GM18951 (cell line): ENCODE results near the gene RFX4.
"Not testable (repeated sequence)": the region's sequence is repeated elsewhere in the genome, so short reads cannot be mapped to it uniquely, and the experiment has no call there.

Experiments
- POLR2A ChIP-seq: IDR thresholded peaks from 4 replicates; pipeline ENCODE4 v1.6.1; 2011; ENCODE audit warnings: mild to moderate bottlenecking; ENCODE audit not compliant: insufficient read length, insufficient read depth; ENCODE audit errors: extremely low read depth
- in situ Hi-C: fragments of 300-500 bp; cut with MboI; formaldehyde crosslinking; loops from one replicate; pipeline ENCODE4 v1.12.0; 2022; ENCODE audit warnings: low sequenced_read_pairs, mixed read lengths, inconsistent platforms; ENCODE audit not compliant: unreplicated experiment

RFX4 gene

DNA sequence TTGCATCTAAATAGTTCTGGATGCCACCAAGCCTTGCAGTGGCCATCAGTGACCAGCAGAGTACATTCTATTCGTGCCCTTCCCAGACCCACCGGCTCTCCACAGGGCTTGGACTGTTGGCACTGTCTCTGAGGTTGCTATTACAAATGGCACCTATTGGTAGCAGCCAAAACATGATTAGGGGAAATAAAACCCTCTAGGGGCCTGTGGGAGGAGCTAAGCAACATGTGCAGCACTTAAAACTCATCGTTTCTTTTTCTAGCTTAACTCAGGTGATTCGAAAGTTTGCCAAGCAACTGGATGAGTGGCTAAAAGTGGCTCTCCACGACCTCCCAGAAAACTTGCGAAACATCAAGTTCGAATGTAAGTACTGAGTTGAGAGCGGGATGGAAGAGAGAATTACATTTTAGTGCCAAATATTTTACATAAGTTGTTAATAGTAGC, 126.3 kb downstream of the RFX4 start:
- TF ChIP-seq POLR2A, result no peak
- in situ Hi-C loops, result no loop called here

DNA sequence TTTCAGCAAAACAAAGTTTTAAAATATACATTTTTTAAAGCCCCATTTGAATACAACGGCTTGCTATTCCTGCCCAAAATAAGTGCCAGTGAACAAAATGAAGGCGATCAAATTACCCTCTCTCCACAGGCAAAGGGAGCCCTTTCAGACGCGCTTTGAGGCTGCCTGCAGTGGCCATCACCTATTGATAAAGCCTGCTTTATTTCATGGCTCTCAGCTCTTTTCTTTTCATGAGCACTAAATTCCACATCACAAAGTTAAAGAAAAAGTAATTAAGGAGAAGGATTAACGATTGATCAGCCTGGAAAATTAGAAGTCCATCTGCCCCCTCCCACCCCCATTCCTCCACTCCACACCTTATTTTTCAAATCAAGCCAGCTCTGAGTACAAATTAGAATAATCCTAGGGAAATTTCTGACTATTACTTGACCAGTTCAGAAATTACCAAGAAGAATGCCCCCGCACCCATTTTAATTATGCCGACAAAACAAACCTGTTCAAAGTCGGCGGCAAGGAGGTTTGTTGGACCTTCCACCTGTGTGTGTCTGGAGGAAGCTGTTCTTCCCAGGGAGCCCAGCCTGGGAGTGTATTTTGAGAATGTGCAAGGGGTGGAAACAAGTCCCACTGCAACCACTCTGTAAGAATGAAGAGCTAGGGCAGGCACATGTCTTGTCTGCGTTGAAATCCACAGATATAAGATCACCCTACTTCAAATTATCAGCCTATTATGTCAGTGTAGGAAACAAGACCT, 127.5 kb downstream of the RFX4 start:
- in situ Hi-C loops, result no loop called here
- no peak for TF ChIP-seq POLR2A

DNA sequence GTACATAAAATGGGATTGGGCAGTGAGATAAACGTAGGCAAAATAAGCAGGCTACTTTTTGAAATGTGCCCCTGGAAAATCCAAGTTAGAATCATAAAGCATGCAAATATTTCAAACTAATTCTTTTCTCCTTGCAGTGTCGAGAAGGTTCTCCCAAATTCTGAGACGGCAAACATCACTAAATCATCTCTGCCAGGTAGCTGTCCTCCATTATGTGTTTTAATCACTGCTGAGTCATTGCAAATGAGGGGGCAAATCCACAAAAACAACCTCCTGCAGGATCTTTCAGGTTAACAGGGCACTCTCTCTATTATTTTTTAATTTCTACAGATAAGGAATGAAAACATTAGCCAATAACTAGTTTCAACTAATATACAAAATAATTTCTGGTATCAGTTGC, 128.5 kb downstream of the RFX4 start:
- TF ChIP-seq POLR2A, result no peak
- in situ Hi-C loops, result no loop called here

DNA sequence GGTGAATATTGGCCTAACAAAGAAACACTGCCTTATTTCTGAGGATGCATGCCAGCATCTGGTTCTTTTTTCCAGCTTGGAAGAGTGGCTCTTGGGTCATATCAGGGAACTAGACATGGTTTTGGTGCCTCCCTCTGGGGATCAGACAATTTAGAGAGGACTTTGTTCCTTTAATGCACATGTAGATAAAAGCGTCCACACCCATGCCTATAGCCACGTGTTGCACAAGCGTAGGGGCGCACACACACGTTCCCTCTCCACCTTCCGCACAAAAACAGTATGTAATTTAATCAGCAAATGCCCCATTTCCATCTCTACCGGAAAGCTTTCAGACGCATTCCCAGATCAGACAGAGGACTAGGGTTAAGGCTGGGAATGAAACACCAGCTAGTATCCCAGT, 130.0 kb downstream of the RFX4 start:
- no peak for TF ChIP-seq POLR2A
- in situ Hi-C loops, result no loop called here

DNA sequence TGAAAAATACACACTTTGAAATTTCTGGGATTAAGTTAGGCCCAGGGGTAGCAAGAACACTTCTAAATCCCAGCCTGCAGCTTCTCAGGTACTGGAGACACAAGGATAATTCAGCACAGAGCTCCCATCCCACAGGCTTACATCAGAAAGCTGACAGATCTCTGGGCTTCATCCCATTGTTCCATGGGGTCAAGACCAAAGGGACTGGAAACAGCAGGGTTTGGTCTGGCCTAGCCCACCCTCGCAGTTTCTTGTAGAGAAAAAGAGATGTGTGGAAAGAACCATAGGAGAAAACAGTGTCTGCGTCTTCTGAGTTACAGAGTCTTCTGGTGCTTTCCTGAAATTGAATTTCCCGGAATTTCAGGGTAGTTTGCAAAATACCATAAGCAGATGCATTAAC, 132.1 kb downstream of the RFX4 start:
- TF ChIP-seq POLR2A, result no peak
- in situ Hi-C loops, result no loop called here

DNA sequence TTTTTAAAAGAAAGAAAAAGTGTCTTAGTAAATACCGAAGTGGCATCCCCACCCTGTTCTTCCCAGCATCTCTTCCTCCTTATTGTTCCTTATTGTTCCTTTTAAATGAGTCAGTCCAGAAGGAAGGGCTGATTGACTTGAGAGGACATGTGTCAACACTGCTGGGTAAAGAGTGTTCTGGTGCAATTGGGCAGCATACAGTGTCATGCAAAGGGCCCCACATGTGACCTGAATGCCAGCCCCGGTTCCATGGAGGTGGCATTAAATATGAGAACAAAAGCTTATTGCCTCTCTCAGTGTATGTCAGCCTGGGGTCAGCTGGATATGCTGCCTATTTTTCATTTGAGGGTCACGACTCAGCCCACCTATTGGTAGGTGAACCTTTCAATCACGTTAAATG, 132.8 kb downstream of the RFX4 start:
- in situ Hi-C loops, result no loop called here
- no peak for TF ChIP-seq POLR2A

DNA sequence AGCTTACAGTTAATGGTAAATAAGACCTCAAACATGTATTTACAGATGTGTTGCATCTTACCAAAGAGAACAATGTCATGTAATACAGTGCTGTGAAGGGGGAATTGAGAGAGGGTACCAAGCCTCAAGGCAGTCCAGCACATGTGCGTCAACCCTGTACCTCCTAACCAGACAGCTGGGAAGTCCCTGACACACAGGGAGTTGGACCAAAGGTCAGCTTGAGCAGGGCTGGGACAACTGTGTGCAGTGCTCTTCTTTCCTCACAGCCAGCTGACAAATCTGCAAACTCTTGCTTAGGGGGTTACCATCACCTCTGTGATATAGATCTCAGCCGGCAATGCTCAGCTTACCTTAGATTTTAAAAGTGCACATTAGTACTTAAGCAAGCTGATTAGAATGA, 134.9 kb downstream of the RFX4 start:
- no peak for TF ChIP-seq POLR2A
- in situ Hi-C loops, result no loop called here

DNA sequence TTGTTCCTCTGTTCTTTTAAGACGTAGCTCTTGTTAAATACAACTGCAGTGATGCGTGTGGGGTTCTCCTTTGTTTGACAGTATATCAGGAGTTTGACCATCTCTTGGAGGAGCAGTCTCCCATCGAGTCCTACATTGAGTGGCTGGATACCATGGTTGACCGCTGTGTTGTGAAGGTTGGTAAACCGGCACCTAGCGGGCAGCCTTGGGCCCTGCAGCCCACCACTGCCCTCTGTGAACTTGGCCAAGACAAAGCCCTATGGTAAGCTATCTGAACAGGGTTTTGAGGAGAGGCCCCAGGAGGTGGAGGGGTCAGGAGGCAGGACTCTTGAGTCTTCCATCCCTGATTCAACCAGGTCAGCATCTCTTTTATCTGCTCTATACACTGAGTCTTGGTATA, 137.1 kb downstream of the RFX4 start:
- no peak for TF ChIP-seq POLR2A
- in situ Hi-C loops, result no loop called here

DNA sequence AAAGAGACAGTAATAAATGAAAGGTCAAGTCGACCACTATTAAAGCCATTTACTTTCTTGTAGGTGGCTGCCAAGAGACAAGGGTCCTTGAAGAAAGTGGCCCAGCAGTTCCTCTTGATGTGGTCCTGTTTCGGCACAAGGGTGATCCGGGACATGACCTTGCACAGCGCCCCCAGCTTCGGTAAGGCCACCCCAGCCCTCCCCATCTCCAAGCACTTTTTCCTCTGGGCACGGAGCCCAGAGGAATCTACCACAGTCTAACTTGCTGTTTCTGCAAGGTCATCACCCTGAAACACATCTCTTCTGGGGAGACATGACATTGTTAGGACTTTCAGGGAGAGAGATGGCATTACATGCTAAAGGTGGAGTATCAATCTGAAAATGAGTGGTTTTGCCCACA, 137.9 kb downstream of the RFX4 start:
- TF ChIP-seq POLR2A, result no peak
- in situ Hi-C loops, result no loop called here

DNA sequence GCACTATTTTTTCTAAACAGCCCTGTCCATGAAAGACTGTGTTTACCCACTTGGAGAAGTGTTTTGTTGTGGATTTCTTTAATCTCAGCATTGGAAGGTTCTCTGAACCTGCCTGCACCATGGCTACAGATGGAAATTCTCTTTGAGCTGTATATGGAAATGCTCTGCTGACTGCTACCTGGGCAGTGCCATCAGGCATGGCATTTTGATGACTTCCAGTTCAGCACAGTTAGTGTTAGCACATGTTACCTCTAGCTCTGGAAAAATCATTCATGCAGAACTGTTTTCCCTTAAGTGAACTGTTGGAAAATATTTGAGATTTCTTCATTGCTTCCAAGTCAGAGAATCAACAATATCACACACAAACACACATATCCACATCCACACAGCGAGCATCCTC, 139.1 kb downstream of the RFX4 start:
- TF ChIP-seq POLR2A, result no peak
- in situ Hi-C loops, result no loop called here

DNA sequence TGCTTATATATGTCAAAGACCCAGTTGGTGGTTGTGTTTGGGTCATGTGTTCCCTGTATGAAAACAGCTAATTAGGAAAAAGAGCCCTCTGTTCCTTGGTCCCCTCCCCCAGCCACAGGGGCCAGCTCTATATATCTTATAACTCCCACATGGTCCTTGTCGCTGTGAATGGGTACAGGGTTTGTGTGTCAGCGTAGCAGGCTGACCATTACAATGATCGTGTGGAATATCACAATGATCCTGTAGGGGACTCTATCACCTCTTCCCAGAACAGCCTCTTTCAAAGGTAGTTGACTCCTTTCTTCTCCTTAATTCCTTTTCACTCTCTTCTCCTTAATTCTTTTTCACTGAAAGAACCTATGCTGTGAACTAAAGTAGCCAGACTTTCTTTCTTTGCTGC, 140.0 kb downstream of the RFX4 start:
- no peak for TF ChIP-seq POLR2A
- in situ Hi-C loops, result no loop called here

DNA sequence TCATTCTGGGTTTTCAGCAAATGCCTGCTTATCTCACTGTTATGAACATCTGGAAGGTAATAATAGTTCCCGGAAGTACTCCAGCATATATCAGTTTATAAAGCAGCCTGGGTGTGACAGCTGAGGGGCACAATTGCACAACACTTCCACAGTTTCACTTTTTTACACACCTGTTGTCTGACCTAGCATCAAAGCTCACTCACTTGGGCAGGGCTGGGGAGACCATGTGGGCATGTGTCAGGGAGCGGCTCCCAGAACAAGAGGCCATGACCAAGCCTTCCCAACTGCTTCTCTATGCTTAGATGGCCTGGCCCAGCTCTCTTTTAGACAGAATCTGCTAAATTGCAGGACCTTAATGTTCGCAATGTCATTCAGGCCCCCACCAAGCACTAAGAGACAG, 140.6 kb downstream of the RFX4 start:
- TF ChIP-seq POLR2A, result no peak
- in situ Hi-C loops, result no loop called here

DNA sequence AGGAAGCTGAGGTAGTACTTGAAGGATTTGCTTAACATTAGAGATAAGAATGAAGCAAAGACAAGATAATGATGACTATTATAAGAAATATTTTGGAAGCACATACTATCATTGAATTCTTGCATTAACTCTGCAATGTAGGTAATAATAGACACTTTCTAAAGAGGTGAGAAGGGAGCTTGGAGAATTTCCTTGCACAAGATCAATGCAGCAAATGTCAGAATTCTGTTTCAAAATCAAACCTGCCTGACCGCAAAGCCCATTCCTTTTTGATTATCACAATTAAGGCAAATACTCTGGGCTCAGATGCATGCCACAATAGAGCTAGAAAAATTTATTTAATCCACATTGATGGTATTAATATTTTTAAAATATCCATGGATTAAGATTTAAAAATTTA, 141.3 kb downstream of the RFX4 start:
- TF ChIP-seq POLR2A, result no peak
- in situ Hi-C loops, result no loop called here

DNA sequence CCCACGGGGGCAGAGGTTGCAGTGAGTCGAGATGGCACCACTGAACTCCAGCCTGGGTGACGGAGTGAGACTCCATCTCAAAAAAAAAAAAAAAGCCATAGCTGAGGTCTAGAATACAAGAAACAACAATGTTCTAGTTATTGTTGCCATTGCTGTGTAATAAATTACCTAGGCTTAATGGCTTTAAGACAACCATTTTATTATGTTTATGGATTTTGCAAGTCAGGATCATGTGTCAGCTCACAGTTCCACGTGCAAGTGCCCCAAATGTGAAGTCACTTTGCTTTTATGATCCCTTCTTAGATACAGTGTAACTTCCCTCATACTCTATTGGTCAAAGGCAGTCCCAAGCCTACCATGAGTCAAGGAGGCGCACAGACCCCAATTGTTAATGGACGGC, 142.1 kb downstream of the RFX4 start:
- TF ChIP-seq POLR2A, result no peak
- in situ Hi-C loops, result no loop called here

DNA sequence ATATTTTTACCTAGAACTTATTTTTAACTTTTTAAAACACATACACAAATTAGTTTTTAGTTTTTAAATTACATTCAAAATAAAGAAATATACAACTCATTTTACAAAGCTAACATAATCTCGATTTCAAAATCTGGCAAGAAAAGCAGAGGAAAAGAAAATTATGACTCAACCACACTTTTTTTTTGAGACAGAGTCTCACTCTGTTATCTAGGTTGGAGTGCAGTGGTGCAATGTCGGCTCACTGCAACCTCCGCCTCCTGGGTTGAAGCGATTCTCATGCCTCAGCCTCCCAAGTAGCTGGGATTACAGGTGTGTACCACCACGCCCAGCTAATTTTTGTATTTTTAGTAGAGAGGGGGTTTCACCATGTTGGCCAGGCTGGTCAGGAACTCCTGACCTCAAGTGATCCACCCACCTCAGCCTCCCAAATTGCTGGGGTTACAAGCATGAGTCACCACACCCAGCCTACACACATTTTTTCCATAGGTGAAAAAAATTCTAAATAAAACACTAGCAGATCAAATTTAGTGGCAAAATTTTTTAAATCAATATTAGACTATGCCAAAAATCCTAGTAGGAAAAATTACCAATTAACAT, 143.9 kb downstream of the RFX4 start:
- in situ Hi-C loops, result not testable (repeated sequence)

DNA sequence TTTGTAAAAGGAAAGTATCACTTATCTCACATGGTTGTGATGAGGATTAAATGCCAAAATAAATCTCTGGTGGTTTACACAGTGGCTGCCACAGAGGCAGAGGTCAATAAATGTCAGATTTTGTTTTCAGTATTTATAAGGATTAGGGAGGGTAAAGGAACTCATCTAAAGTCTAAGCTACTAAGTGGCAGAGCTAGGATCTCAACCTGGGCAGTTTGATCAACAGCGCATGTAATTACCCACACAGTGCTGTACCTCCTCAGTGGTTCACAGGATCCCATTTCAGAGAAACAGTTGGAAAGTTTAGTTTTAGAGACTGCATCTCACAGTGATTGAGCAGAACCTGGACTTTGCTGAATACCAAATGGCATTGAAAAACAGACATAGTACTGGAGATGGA, 146.8 kb downstream of the RFX4 start:
- no peak for TF ChIP-seq POLR2A
- in situ Hi-C loops, result no loop called here
